Activated T-cell treated with anti-CD3 and anti-CD28 coated beads for 48 hours (primary cell): ENCODE measurements around the gene MAGI1.

Experiments used
- DNase-seq: peaks from one replicate; pipeline ENCODE4 v3.0.0-alpha.2; 2020; ENCODE audit warnings: low read depth

The MAGI1 gene

GRCh38 chr3:65478551-65479500, 559.9 kb downstream of the MAGI1 start:
- no peak for DNase-seq

- no peak for DNase-seq
Measured at GRCh38 chr3:65473736-65474135, 565.0 kb downstream of the MAGI1 start.

GRCh38 chr3:65472501-65472900, 566.2 kb downstream of the MAGI1 start:
- DNase-seq, result no peak

GRCh38 chr3:65466300-65466988, 572.3 kb downstream of the MAGI1 start:
- no peak for DNase-seq

- no peak for DNase-seq
Measured at GRCh38 chr3:65449841-65450428, 588.8 kb downstream of the MAGI1 start.

GRCh38 chr3:65448120-65448519, 590.6 kb downstream of the MAGI1 start:
- DNase-seq, result no peak

- DNase-seq, result no peak
Measured at GRCh38 chr3:65445573-65446169, 593.0 kb downstream of the MAGI1 start.

GRCh38 chr3:65444447-65444815, 594.3 kb downstream of the MAGI1 start:
- DNase-seq, result no peak

- DNase-seq, result no peak
Measured at GRCh38 chr3:65443739-65444446, 594.8 kb downstream of the MAGI1 start.

GRCh38 chr3:65439641-65440284, 599.0 kb downstream of the MAGI1 start:
- DNase-seq, result no peak

- no peak for DNase-seq
Measured at GRCh38 chr3:65438612-65439011, 600.1 kb downstream of the MAGI1 start.

GRCh38 chr3:65438096-65438495, 600.6 kb downstream of the MAGI1 start:
- DNase-seq, result no peak

GRCh38 chr3:65436580-65436979, 602.1 kb downstream of the MAGI1 start:
- no peak for DNase-seq

- no peak for DNase-seq
Measured at GRCh38 chr3:65433480-65433879, 605.2 kb downstream of the MAGI1 start.

- no peak for DNase-seq
Measured at GRCh38 chr3:65432388-65433003, 606.2 kb downstream of the MAGI1 start.

GRCh38 chr3:65425880-65426279, 612.8 kb downstream of the MAGI1 start:
- DNase-seq, result no peak

GRCh38 chr3:65422154-65422553, 616.6 kb downstream of the MAGI1 start:
- DNase-seq, result no peak

GRCh38 chr3:65419233-65419632, 619.5 kb downstream of the MAGI1 start:
- DNase-seq, result no peak

- no peak for DNase-seq
Measured at GRCh38 chr3:65413891-65414290, 624.8 kb downstream of the MAGI1 start.

GRCh38 chr3:65412588-65412987, 626.1 kb downstream of the MAGI1 start:
- DNase-seq, result no peak

GRCh38 chr3:65411367-65411766, 627.4 kb downstream of the MAGI1 start:
- no peak for DNase-seq
